Panc1 (cell line): ENCODE results near the gene TUBB2B. TPM values are rescaled to one million over a fixed set of nuclear protein-coding genes. Genes with fewer than 3 reads are reported as not detected.

Experiments
- ATAC-seq: fragments of 200-7000 bp; cut with Tn5 transposase; 2 replicates; pipeline ENCODE4 v1.9.1; 2020; ENCODE audit warnings: mild to moderate bottlenecking, moderate library complexity
- BruUV-seq: library from RNA; stranded (reverse); fragments of 400-500 nt; replicated peaks from 2 replicates; lab custom pipeline; 2021; lab: Mats Ljungman, UMichigan
- CTCF ChIA-PET: fragments of 300-600 bp; sonication (Branson Sonifier 250); formaldehyde crosslinking; loops from one replicate; lab custom pipeline; 2022; ENCODE audit warnings: antibody characterized with exemption; lab: Charles Lee
- POLR2A ChIA-PET: fragments of 300-600 bp; sonication (Branson Sonifier 250); formaldehyde crosslinking; loops from one replicate; lab custom pipeline; 2022; ENCODE audit warnings: antibody characterized with exemption; lab: Charles Lee
- DNase-seq: peaks from one replicate; pipeline ENCODE4 v3.0.0-alpha.2; 2010; ENCODE audit warnings: low read depth, low spot score
- H3K27ac ChIP-seq: 2 replicates; pipeline ENCODE4 v1.5.1; 2011; ENCODE audit warnings: mild to moderate bottlenecking, low read length, inconsistent platforms
- H3K27me3 ChIP-seq: fragments of 200-500 bp; sonication (Bioruptor generic); 2 replicates; pipeline ENCODE4 v1.6.0; 2014; ENCODE audit warnings: low read length, inconsistent platforms; ENCODE audit not compliant: control insufficient read depth, insufficient read depth
- H3K36me3 ChIP-seq: fragments of 200-500 bp; sonication (Bioruptor generic); 2 replicates; pipeline ENCODE4 v1.5.1; 2014; ENCODE audit warnings: inconsistent platforms, mild to moderate bottlenecking, low read length, moderate library complexity; ENCODE audit not compliant: control insufficient read depth, insufficient read depth
- H3K4me1 ChIP-seq: 2 replicates; pipeline ENCODE4 v1.5.1; 2011; ENCODE audit warnings: inconsistent platforms, mild to moderate bottlenecking, low read length, moderate library complexity; ENCODE audit not compliant: control insufficient read depth, insufficient read depth
- H3K4me3 ChIP-seq, 2 experiments: 2 replicates each; pipeline ENCODE4 v1.5.1; 2011 to 2012; ENCODE audit warnings: low read depth in 2 of 2, low read length in 2 of 2, mild to moderate bottlenecking in 2 of 2, inconsistent platforms in 1 of 2, moderate library complexity in 1 of 2
- H3K9me3 ChIP-seq: fragments of 200-500 bp; sonication (Bioruptor generic); 2 replicates; pipeline ENCODE4 v1.5.1; 2014; ENCODE audit warnings: low read depth, mild to moderate bottlenecking, inconsistent platforms, low read length, moderate library complexity; ENCODE audit not compliant: control insufficient read depth, insufficient read depth
- POLR2AphosphoS5 ChIP-seq: IDR thresholded peaks from 2 replicates; pipeline ENCODE4 v1.6.1; 2012; ENCODE audit warnings: mild to moderate bottlenecking, low read depth, low read length, moderate library complexity
- SIN3A ChIP-seq: IDR thresholded peaks from 2 replicates; pipeline ENCODE4 v1.6.1; 2012; ENCODE audit warnings: low read depth, mild to moderate bottlenecking, low read length, moderate library complexity, borderline replicate concordance; ENCODE audit not compliant: insufficient read depth
- TCF7L2 ChIP-seq: IDR thresholded peaks from 2 replicates; pipeline ENCODE4 v1.6.1; 2011; ENCODE audit warnings: mild to moderate bottlenecking, low read depth, low read length, inconsistent platforms
- in situ Hi-C: cut with HindIII; loops from 2 replicates; pipeline ENCODE4 v1.10.0; 2016; ENCODE audit warnings: low sequenced_read_pairs, low pct_unique_long_range_greater_than_20kb
- intact Hi-C: fragments of 100-400 bp; cut with micrococcal nuclease; formaldehyde crosslinking; loops from one replicate; pipeline ENCODE4 v1.10.0; 2022; ENCODE audit not compliant: unreplicated experiment
- total RNA-seq: library from RNA; stranded (reverse); gene quantifications from one replicate; pipeline ENCODE4 v1.2.1, GENCODE V29; 2021; ENCODE audit not compliant: unreplicated experiment
- TF ChIP-seq, protein P1 (sequence below): fragments of 450-650 bp; IDR thresholded peaks from 2 replicates; pipeline ENCODE4 v1.5.1; 2017; ENCODE audit warnings: mild to moderate bottlenecking
- TF ChIP-seq, protein P2 (sequence below), 2 experiments: IDR thresholded peaks; 2 replicates each; pipeline ENCODE4 v1.6.1; 2011 to 2012; ENCODE audit warnings: low read depth in 2 of 2, control low read depth in 1 of 2, low read length in 1 of 2, mild to moderate bottlenecking in 1 of 2, moderate library complexity in 1 of 2; ENCODE audit not compliant: insufficient read depth in 1 of 2

The TUBB2B gene
- total RNA-seq, 1 experiment from 2014 or later: 22.7 TPM

DNA sequence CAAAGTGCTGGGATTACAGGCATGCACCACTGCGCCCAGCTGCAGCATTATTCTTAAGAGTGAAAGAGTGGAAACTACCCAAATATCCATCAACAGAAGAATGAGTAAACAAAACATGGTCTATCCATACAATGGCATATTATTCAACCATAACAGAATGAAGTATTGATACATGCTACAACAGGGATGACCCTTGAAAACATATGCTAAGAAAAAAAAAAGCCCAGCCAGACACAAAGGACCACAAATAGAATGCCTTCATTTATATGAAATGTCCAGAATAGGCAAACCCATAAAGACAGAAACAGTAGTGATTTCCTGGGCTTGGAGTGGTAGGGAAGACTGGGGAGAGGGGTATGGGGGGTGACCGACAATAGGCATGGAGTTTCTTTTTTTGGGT lies 7.1 kb downstream of the TUBB2B start:
- no TSS peak for BruUV-seq
- Histone ChIP-seq H3K4me1 (no peaks in the 10 kb centered on the region), H3K4me3 (no peak overlapping the region), H3K27ac (no peak overlapping the region), H3K36me3 (no peaks in the 10 kb centered on the region), H3K9me3 (no peaks in the 10 kb centered on the region), H3K27me3 (no peaks in the 10 kb centered on the region; the same call in 1 of the 2 replicates)
- TF ChIP-seq, protein P1, sequence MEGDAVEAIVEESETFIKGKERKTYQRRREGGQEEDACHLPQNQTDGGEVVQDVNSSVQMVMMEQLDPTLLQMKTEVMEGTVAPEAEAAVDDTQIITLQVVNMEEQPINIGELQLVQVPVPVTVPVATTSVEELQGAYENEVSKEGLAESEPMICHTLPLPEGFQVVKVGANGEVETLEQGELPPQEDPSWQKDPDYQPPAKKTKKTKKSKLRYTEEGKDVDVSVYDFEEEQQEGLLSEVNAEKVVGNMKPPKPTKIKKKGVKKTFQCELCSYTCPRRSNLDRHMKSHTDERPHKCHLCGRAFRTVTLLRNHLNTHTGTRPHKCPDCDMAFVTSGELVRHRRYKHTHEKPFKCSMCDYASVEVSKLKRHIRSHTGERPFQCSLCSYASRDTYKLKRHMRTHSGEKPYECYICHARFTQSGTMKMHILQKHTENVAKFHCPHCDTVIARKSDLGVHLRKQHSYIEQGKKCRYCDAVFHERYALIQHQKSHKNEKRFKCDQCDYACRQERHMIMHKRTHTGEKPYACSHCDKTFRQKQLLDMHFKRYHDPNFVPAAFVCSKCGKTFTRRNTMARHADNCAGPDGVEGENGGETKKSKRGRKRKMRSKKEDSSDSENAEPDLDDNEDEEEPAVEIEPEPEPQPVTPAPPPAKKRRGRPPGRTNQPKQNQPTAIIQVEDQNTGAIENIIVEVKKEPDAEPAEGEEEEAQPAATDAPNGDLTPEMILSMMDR: no peak
- TF ChIP-seq POLR2AphosphoS5 (no peak), TCF7L2 (no peak), SIN3A (no peak)
- TF ChIP-seq, protein P2, sequence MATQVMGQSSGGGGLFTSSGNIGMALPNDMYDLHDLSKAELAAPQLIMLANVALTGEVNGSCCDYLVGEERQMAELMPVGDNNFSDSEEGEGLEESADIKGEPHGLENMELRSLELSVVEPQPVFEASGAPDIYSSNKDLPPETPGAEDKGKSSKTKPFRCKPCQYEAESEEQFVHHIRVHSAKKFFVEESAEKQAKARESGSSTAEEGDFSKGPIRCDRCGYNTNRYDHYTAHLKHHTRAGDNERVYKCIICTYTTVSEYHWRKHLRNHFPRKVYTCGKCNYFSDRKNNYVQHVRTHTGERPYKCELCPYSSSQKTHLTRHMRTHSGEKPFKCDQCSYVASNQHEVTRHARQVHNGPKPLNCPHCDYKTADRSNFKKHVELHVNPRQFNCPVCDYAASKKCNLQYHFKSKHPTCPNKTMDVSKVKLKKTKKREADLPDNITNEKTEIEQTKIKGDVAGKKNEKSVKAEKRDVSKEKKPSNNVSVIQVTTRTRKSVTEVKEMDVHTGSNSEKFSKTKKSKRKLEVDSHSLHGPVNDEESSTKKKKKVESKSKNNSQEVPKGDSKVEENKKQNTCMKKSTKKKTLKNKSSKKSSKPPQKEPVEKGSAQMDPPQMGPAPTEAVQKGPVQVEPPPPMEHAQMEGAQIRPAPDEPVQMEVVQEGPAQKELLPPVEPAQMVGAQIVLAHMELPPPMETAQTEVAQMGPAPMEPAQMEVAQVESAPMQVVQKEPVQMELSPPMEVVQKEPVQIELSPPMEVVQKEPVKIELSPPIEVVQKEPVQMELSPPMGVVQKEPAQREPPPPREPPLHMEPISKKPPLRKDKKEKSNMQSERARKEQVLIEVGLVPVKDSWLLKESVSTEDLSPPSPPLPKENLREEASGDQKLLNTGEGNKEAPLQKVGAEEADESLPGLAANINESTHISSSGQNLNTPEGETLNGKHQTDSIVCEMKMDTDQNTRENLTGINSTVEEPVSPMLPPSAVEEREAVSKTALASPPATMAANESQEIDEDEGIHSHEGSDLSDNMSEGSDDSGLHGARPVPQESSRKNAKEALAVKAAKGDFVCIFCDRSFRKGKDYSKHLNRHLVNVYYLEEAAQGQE (IDR thresholded peaks at IDR 0.05; ENCODE audit: insufficient read depth in 1 of 2, low read depth in 2 of 2, low read length in 1 of 2): no peak
- intact Hi-C loops (no loop called here), in situ Hi-C loops (no loop called here)
- ATAC-seq (no peak), DNase-seq (no peak)
- POLR2A ChIA-PET: no interaction called here
- CTCF ChIA-PET: no interaction called here

DNA sequence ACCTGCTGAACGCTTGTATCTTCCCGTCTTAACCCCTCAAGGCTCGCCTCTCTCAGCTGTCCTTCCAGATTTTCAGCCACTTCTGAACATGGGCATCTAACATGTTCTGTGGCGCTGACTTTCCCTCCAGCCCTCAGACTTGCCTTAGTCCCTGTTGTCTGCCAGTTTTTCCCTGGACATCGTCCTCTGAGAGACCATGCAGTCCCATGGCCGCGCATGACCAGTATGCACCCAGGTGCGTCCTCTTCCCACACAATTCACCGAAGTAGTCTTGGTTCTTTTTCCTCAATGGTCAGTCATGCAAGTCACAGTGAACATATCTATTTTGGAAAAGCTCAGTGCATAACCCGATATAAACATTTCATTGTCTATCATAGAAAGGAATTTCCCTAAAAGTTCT lies 9.2 kb downstream of the TUBB2B start:
- Histone ChIP-seq H3K4me1 (no peaks in the 10 kb centered on the region), H3K36me3 (no peaks in the 10 kb centered on the region), H3K27ac (no peak overlapping the region), H3K27me3 (no peaks in the 10 kb centered on the region; the same call in 1 of the 2 replicates), H3K4me3 (no peak overlapping the region), H3K9me3 (no peaks in the 10 kb centered on the region)
- no TSS peak for BruUV-seq
- no peak for DNase-seq
- no peak for ATAC-seq
- TF ChIP-seq, protein P2 (IDR thresholded peaks at IDR 0.05; ENCODE audit: insufficient read depth in 1 of 2, low read depth in 2 of 2, low read length in 1 of 2): no peak
- no peak for TF ChIP-seq SIN3A
- TF ChIP-seq, protein P1: no peak
- no peak for TF ChIP-seq POLR2AphosphoS5
- no peak for TF ChIP-seq TCF7L2
- POLR2A ChIA-PET: no interaction called here
- in situ Hi-C loops (no loop called here), intact Hi-C loops (no loop called here)
- CTCF ChIA-PET: no interaction called here
